ENCODE data around the gene CGB8. TPM values are rescaled to one million over a fixed set of nuclear protein-coding genes. Genes with fewer than 3 reads are reported as not detected.

Gene CGB8
- total RNA-seq, 1 experiment from 2014 or later, result 0.34 TPM

- ChIA-PET RAD21 (ENCODE audit: low non-redundant PET in 1 of 2, low total read pairs in 2 of 2, uncharacterized antibody in 2 of 2, unreplicated experiment in 2 of 2) (no interaction called here), CTCF (interaction anchor here (3.3 kb wide), 1 partner anchor 11 kb away, joined by 19 read pairs; no protein-coding TSS in a partner anchor)
These were observed 37.7 kb downstream of the CGB8 start for GRCh38 chr19:49011194-49011593.

More at GRCh38 chr19:49011194-49011593, 37.7 kb downstream of the CGB8 start:
- ATAC-seq (no peak), DNase-seq (ENCODE audit: low read depth, low spot score) (no peak)
- H3K9ac ChIP-seq (ENCODE audit: low read length), result no peak overlapping the region
- TF ChIP-seq ATF3 (IDR thresholded peaks at IDR 0.05) (no peak), ZBTB33 (IDR thresholded peaks at IDR 0.05; ENCODE audit: extremely low read depth, insufficient replicate concordance, low read length) (no peak), JUND (IDR thresholded peaks at IDR 0.05) (no peak), FOSL1 (IDR thresholded peaks at IDR 0.05; ENCODE audit: low read depth) (no peak), EZH2 (IDR thresholded peaks at IDR 0.05) (no peak), RAD21 (IDR thresholded peaks at IDR 0.05; ENCODE audit: low read depth) (no peak), CTCF (IDR thresholded peaks at IDR 0.05 in 2 of 3, conservative IDR thresholded peaks at IDR 0.05 in 1 of 3; ENCODE audit: borderline replicate concordance in 1 of 3, insufficient read depth in 1 of 3, low read depth in 2 of 3, low read length in 2 of 3) (no peak), SIN3A (IDR thresholded peaks at IDR 0.05; ENCODE audit: low read depth) (no peak), REST (IDR thresholded peaks at IDR 0.05; ENCODE audit: low read depth) (no peak)
- POLR2A ChIA-PET, result no interaction called here
- no peaks in the 10 kb centered on the region for H3K4me1 ChIP-seq (ENCODE audit: control insufficient read depth in 1 of 2, insufficient read depth in 2 of 2, low read length in 2 of 2)
- H3K9me2 ChIP-seq (ENCODE audit: insufficient read depth), result no peaks in the 10 kb centered on the region
- BruUV-seq (replicated peaks), result no TSS peak
- no peak overlapping the region for H2AFZ ChIP-seq (ENCODE audit: low read depth, low read length, poor library complexity, severe bottlenecking)
- no peaks in the 10 kb centered on the region for H3K79me2 ChIP-seq (ENCODE audit: insufficient read depth, low read length)
- no peak overlapping the region for H3K4me3 ChIP-seq (replicated peaks in 1 of 2; ENCODE audit: low read depth in 1 of 2, low read length in 2 of 2)
- H3K36me3 ChIP-seq (ENCODE audit: control insufficient read depth in 1 of 2, insufficient read depth in 2 of 2, low read length in 2 of 2), result peaks cover 49 to 51% of the 10 kb centered on the region in 2 experiments
- no peaks in the 10 kb centered on the region for H3K27me3 ChIP-seq (ENCODE audit: insufficient read depth, low read length)
- no peak overlapping the region for H3K27ac ChIP-seq (ENCODE audit: low read depth, low read length)
- intact Hi-C loops (cut with micrococcal nuclease), result no loop called here
- H3K4me2 ChIP-seq (ENCODE audit: low read length), result no peak overlapping the region
- H3K9me3 ChIP-seq (ENCODE audit: control insufficient read depth in 1 of 2, insufficient read depth in 1 of 2, low read depth in 1 of 2, low read length in 2 of 2), result no peaks in the 10 kb centered on the region
- no peaks in the 10 kb centered on the region for H4K20me1 ChIP-seq (ENCODE audit: insufficient read depth)
